Stimulated activated CD8-positive, alpha-beta memory T cell treated with anti-CD3 and anti-CD28 coated beads, Interleukin-15, amount 100 ng/mL, for 1 hour (primary cell): ENCODE results near the gene PODXL.
A peak's percentile ranks its signal among the peaks of the same experiment; 100 is the strongest.
"Not testable (repeated sequence)": the region's sequence is repeated elsewhere in the genome, so short reads cannot be mapped to it uniquely, and the experiment has no call there.

Experiments used
- DNase-seq: peaks from one replicate; pipeline ENCODE4 v3.0.0-alpha.2; 2020; ENCODE audit warnings: low read depth

The PODXL gene

GRCh38 chr7:131536361-131536849 is 20.0 kb downstream of the PODXL start:
- DNase-seq = no peak

- DNase-seq = no peak
Measured at GRCh38 chr7:131533566-131534561, 22.6 kb downstream of the PODXL start.

GRCh38 chr7:131533151-131533559 is 23.3 kb downstream of the PODXL start:
- no peak for DNase-seq

- no peak for DNase-seq
Measured at GRCh38 chr7:131532570-131533091, 23.8 kb downstream of the PODXL start.

GRCh38 chr7:131530137-131530536 is 26.3 kb downstream of the PODXL start:
- no peak for DNase-seq

GRCh38 chr7:131529617-131530016 is 26.8 kb downstream of the PODXL start:
- no peak for DNase-seq

GRCh38 chr7:131529179-131529578 is 27.2 kb downstream of the PODXL start:
- no peak for DNase-seq

GRCh38 chr7:131527456-131527855 is 29.0 kb downstream of the PODXL start:
- no peak for DNase-seq

GRCh38 chr7:131525820-131526219 is 30.6 kb downstream of the PODXL start:
- DNase-seq = no peak

- no peak for DNase-seq
Measured at GRCh38 chr7:131524703-131525102, 31.7 kb downstream of the PODXL start.

- no peak for DNase-seq
Measured at GRCh38 chr7:131524115-131524514, 32.3 kb downstream of the PODXL start.

- no peak for DNase-seq
Measured at GRCh38 chr7:131522325-131522930, 34.0 kb downstream of the PODXL start.

GRCh38 chr7:131521651-131522163 is 34.7 kb downstream of the PODXL start:
- DNase-seq = no peak

GRCh38 chr7:131518626-131519025 is 37.8 kb downstream of the PODXL start:
- no peak for DNase-seq

- DNase-seq = no peak
Measured at GRCh38 chr7:131517218-131517923, 39.1 kb downstream of the PODXL start.

- DNase-seq = not testable (repeated sequence)
Measured at GRCh38 chr7:131515471-131515870, 41.0 kb downstream of the PODXL start.

GRCh38 chr7:131513245-131514061 is 43.0 kb downstream of the PODXL start:
- DNase-seq = peak; percentile 56

GRCh38 chr7:131511774-131512535 is 44.5 kb downstream of the PODXL start:
- no peak for DNase-seq

GRCh38 chr7:131511071-131511470 is 45.4 kb downstream of the PODXL start:
- DNase-seq = no peak

GRCh38 chr7:131509781-131510180 is 46.6 kb downstream of the PODXL start:
- DNase-seq = no peak
